ENCODE data around the gene TOR4A. TPM values are rescaled to one million over a fixed set of nuclear protein-coding genes. Genes with fewer than 3 reads are reported as not detected.
"Not testable (repeated sequence)": the region's sequence is repeated elsewhere in the genome, so short reads cannot be mapped to it uniquely, and the experiment has no call there.

TOR4A gene
- polyA plus RNA-seq, 4 donors = 3.6 to 10.0 (median 4.9) TPM

- no peak for DNase-seq (ENCODE audit: low read depth in 4 of 4, low spot score in 3 of 4)
Measured at GRCh38 chr9:137251490-137252268, 25.8 kb upstream of the TOR4A start.

GRCh38 chr9:137252555-137253506 lies 24.7 kb upstream of the TOR4A start:
- no peak for DNase-seq (ENCODE audit: low read depth in 4 of 4, low spot score in 3 of 4)

GRCh38 chr9:137253717-137254623 lies 23.6 kb upstream of the TOR4A start:
- no peak for DNase-seq (ENCODE audit: low read depth in 4 of 4, low spot score in 3 of 4)

- DNase-seq (ENCODE audit: low read depth in 4 of 4, low spot score in 3 of 4) = peak; percentile 80 to 86 (median 84)
Measured at GRCh38 chr9:137254624-137255447, 22.7 kb upstream of the TOR4A start, which contains the start of gene NELFB. Gene NELFB (plus strand): TSS chr9:137255327.

- DNase-seq (ENCODE audit: low read depth in 4 of 4, low spot score in 3 of 4) = no peak
Measured at GRCh38 chr9:137255448-137256114, 21.9 kb upstream of the TOR4A start.

GRCh38 chr9:137256362-137256761 lies 21.2 kb upstream of the TOR4A start:
- no peak for DNase-seq (ENCODE audit: low read depth in 4 of 4, low spot score in 3 of 4)

- DNase-seq (ENCODE audit: low read depth in 4 of 4, low spot score in 3 of 4) = no peak
Measured at GRCh38 chr9:137256856-137257255, 20.7 kb upstream of the TOR4A start.

- DNase-seq (ENCODE audit: low read depth in 4 of 4, low spot score in 3 of 4) = not testable (repeated sequence)
Measured at GRCh38 chr9:137262173-137262908, 15.2 kb upstream of the TOR4A start.

GRCh38 chr9:137262909-137263285 lies 14.6 kb upstream of the TOR4A start:
- no peak for DNase-seq (ENCODE audit: low read depth in 4 of 4, low spot score in 3 of 4)

- no peak for DNase-seq (ENCODE audit: low read depth in 4 of 4, low spot score in 3 of 4)
Measured at GRCh38 chr9:137263506-137263905, 14.0 kb upstream of the TOR4A start.

- no peak for DNase-seq (ENCODE audit: low read depth in 4 of 4, low spot score in 3 of 4)
Measured at GRCh38 chr9:137264067-137264466, 13.5 kb upstream of the TOR4A start.

- no peak for DNase-seq (ENCODE audit: low read depth in 4 of 4, low spot score in 3 of 4)
Measured at GRCh38 chr9:137265496-137266161, 11.9 kb upstream of the TOR4A start.

- no peak for DNase-seq (ENCODE audit: low read depth in 4 of 4, low spot score in 3 of 4)
Measured at GRCh38 chr9:137266162-137266527, 11.4 kb upstream of the TOR4A start.

GRCh38 chr9:137266585-137267453 lies 10.7 kb upstream of the TOR4A start:
- no peak for DNase-seq (ENCODE audit: low read depth in 4 of 4, low spot score in 3 of 4)

- DNase-seq (ENCODE audit: low read depth in 4 of 4, low spot score in 3 of 4) = no peak
Measured at GRCh38 chr9:137267933-137268355, 9.6 kb upstream of the TOR4A start.

- DNase-seq (ENCODE audit: low read depth in 4 of 4, low spot score in 3 of 4) = no peak
Measured at GRCh38 chr9:137268538-137269201, 8.9 kb upstream of the TOR4A start.
